Lung (tissue), 12 donors: ENCODE measurements around the gene VEZT. TPM values are rescaled to one million over a fixed set of nuclear protein-coding genes. Genes with fewer than 3 reads are reported as not detected.

Experiments used
- ATAC-seq: fragments of 200-7000 bp; cut with Tn5 transposase; one replicate; pipeline ENCODE4 v1.9.1; 2020; ENCODE audit warnings: moderate number of reproducible peaks; ENCODE audit not compliant: insufficient read depth, low FRiP score
- DNase-seq, 3 donors: peaks; one replicate each; pipeline ENCODE4 v3.0.0-alpha.2; 2013 to 2017
- H3K27ac ChIP-seq, 2 donors: one replicate each; pipeline ENCODE4 v1.5.1; 2013; ENCODE audit warnings: mild to moderate bottlenecking in 2 of 2, moderate library complexity in 2 of 2, control low read depth in 1 of 2, inconsistent platforms in 1 of 2, low read depth in 1 of 2, low read length in 1 of 2
- H3K27me3 ChIP-seq, 3 donors: one replicate each; pipeline ENCODE4 v1.5.1; 2013; ENCODE audit warnings: low read length in 2 of 3; ENCODE audit not compliant: control insufficient read depth in 3 of 3, insufficient read depth in 3 of 3
- H3K36me3 ChIP-seq, 4 donors: one replicate each; pipeline ENCODE4 v1.5.1; 2013; ENCODE audit warnings: low read length in 4 of 4, mild to moderate bottlenecking in 1 of 4, moderate library complexity in 1 of 4; ENCODE audit not compliant: control insufficient read depth in 4 of 4, insufficient read depth in 4 of 4
- H3K4me1 ChIP-seq, 5 donors: one replicate each; pipeline ENCODE4 v1.5.1; 2013; ENCODE audit warnings: low read length in 5 of 5, mild to moderate bottlenecking in 2 of 5, moderate library complexity in 1 of 5; ENCODE audit not compliant: control insufficient read depth in 5 of 5, insufficient read depth in 5 of 5
- H3K4me3 ChIP-seq: one replicate; pipeline ENCODE4 v1.5.1; 2013; ENCODE audit warnings: mild to moderate bottlenecking, control low read depth, moderate library complexity
- H3K9ac ChIP-seq, 2 donors: one replicate each; pipeline ENCODE4 v1.5.1; 2013; ENCODE audit warnings: low read length in 2 of 2, control low read depth in 1 of 2; ENCODE audit not compliant: insufficient read depth in 1 of 2
- H3K9me3 ChIP-seq, 4 donors: one replicate each; pipeline ENCODE4 v1.5.1; 2013; ENCODE audit warnings: low read length in 3 of 4, mild to moderate bottlenecking in 1 of 4, moderate library complexity in 1 of 4; ENCODE audit not compliant: control insufficient read depth in 4 of 4, insufficient read depth in 3 of 4
- CTCF ChIP-seq: IDR thresholded peaks from 2 replicates; pipeline ENCODE4 v1.5.1; 2012; ENCODE audit warnings: mild to moderate bottlenecking; ENCODE audit errors: control extremely low read depth, extremely low read depth
- WGBS, 2 donors: extraction: QIAGEN DNeasy Blood & Tissue Kit; methylation state at CpG; one replicate each; pipeline ENCODE4 v1.1.7; 2013; 5-methylcytosine and 5-hydroxymethylcytosine counted together
- polyA plus RNA-seq, 2 donors: library from polyadenylated mRNA; stranded (reverse); fragments of 200-250 nt; gene quantifications; one replicate each; pipeline ENCODE4 v1.2.1, GENCODE V29; 2013
- total RNA-seq, 2 donors: library from RNA; depleted of rRNA in 1 of 2; stranded (reverse); fragments of >200 nt in 1 of 2; gene quantifications; one replicate each; pipeline ENCODE4 v1.2.1, GENCODE V29; 2014 to 2021
- donor health status: control.
- donor health status: control.
- donor health status: Bipolar disorder and iron deficiency.
- donor health status: healthy.
- donor health status: DM: yes; HTN: yes; CAD: no.

VEZT gene
- total and polyA plus RNA-seq, 4 donors: 28.6 to 144 (median 47.3) TPM

- no peak overlapping the region for H3K9ac ChIP-seq
- no peaks in the 10 kb centered on the region for H3K27me3 ChIP-seq
- no peak for DNase-seq
- H3K9me3 ChIP-seq: no peaks in the 10 kb centered on the region
- WGBS, 2 donors: 97% methylated on average over 6 of the region's 6 CpGs
- no peak overlapping the region for H3K4me3 ChIP-seq
- H3K4me1 ChIP-seq: peaks cover 0 to 2% (median 0%) of the 10 kb centered on the region in 5 donors
- H3K27ac ChIP-seq: no peak overlapping the region
- TF ChIP-seq CTCF: no peak
- H3K36me3 ChIP-seq: peaks cover 15 to 34% (median 18%) of the 10 kb centered on the region in 4 donors
- no peak for ATAC-seq
These were observed 64.7 kb downstream of the VEZT start for GRCh38 chr12:95282266-95282665.

- no peak for DNase-seq
- WGBS, 2 donors: 94% methylated on average over 1 of the region's 1 CpG
- no peak for ATAC-seq
- Histone ChIP-seq H3K4me1 (peaks cover 0 to 2% (median 0%) of the 10 kb centered on the region in 5 donors), H3K9ac (no peak overlapping the region), H3K27me3 (no peaks in the 10 kb centered on the region), H3K4me3 (no peak overlapping the region), H3K36me3 (peaks cover 16 to 27% (median 18%) of the 10 kb centered on the region in 4 donors), H3K9me3 (no peaks in the 10 kb centered on the region), H3K27ac (no peak overlapping the region)
- TF ChIP-seq CTCF: no peak
These were observed 65.8 kb downstream of the VEZT start for GRCh38 chr12:95283371-95283770.

GRCh38 chr12:95286713-95287112 lies 69.1 kb downstream of the VEZT start:
- no peak for TF ChIP-seq CTCF

GRCh38 chr12:95291501-95291900 lies 73.9 kb downstream of the VEZT start:
- no peaks in the 10 kb centered on the region for H3K4me1 ChIP-seq
- no peak overlapping the region for H3K27ac ChIP-seq
- no peaks in the 10 kb centered on the region for H3K27me3 ChIP-seq
- no peak for ATAC-seq
- H3K9me3 ChIP-seq: no peaks in the 10 kb centered on the region
- no peak for TF ChIP-seq CTCF
- H3K9ac ChIP-seq: no peak overlapping the region
- peak in 1 of 3 donors; percentile 13 for DNase-seq
- peaks cover 8 to 17% (median 12%) of the 10 kb centered on the region in 4 donors for H3K36me3 ChIP-seq
- no peak overlapping the region for H3K4me3 ChIP-seq
- 97 to 98% methylated on average over 2 of the region's 2 CpGs for WGBS, 2 donors

More at GRCh38 chr12:95286713-95287112, 69.1 kb downstream of the VEZT start:
- Histone ChIP-seq H3K9ac (no peak overlapping the region), H3K27ac (no peak overlapping the region), H3K4me1 (no peaks in the 10 kb centered on the region), H3K27me3 (no peaks in the 10 kb centered on the region), H3K36me3 (peaks cover 14 to 22% (median 20%) of the 10 kb centered on the region in 4 donors), H3K4me3 (no peak overlapping the region), H3K9me3 (no peaks in the 10 kb centered on the region)
- 75 to 84% methylated on average over 3 of the region's 3 CpGs for WGBS, 2 donors
- DNase-seq (no peak), ATAC-seq (no peak)
